ENCODE results near the gene SLC22A8. TPM values are rescaled to one million over a fixed set of nuclear protein-coding genes. Genes with fewer than 3 reads are reported as not detected.

The SLC22A8 gene
- total and polyA plus RNA-seq, 2 of the 13 experiments (the other 11 are each of a cell fraction or from before 2014, with no cell fraction given): 0.04 to 0.05 TPM

- TF ChIP-seq LBX2 (CRISPR knock-in tag; IDR thresholded peaks at IDR 0.05; ENCODE audit: borderline replicate concordance): no peak
- TF ChIP-seq ERF (CRISPR knock-in tag; IDR thresholded peaks at IDR 0.05): no peak
- TF ChIP-seq KAT8 (CRISPR knock-in tag; IDR thresholded peaks at IDR 0.05): no peak
- no peak for TF ChIP-seq RFXANK (CRISPR knock-in tag; IDR thresholded peaks at IDR 0.05)
- no peak for TF ChIP-seq ZNF12 (CRISPR knock-in tag; IDR thresholded peaks at IDR 0.05)
- no peak for TF ChIP-seq ZBTB40 (IDR thresholded peaks at IDR 0.05)
- TF ChIP-seq ZBTB40 (CRISPR knock-in tag; IDR thresholded peaks at IDR 0.05): no peak
- no peak for TF ChIP-seq NR2F6 (IDR thresholded peaks at IDR 0.05)
- no peak for TF ChIP-seq NR2F6 (CRISPR knock-in tag; IDR thresholded peaks at IDR 0.05)
- TF ChIP-seq HNRNPL (IDR thresholded peaks at IDR 0.05; ENCODE audit: low read depth, low read length): no peak
- no peak for TF ChIP-seq ZNF160 (CRISPR knock-in tag; IDR thresholded peaks at IDR 0.05)
- no peak for TF ChIP-seq ZNF142 (CRISPR knock-in tag; IDR thresholded peaks at IDR 0.05)
- TF ChIP-seq ATF2 (CRISPR knock-in tag; IDR thresholded peaks at IDR 0.05): no peak
- TF ChIP-seq GFI1 (CRISPR knock-in tag; IDR thresholded peaks at IDR 0.05; ENCODE audit: borderline replicate concordance): no peak
- TF ChIP-seq ZSCAN20 (CRISPR knock-in tag; IDR thresholded peaks at IDR 0.05; ENCODE audit: borderline replicate concordance): no peak
Observed at GRCh38 chr11:62959422-62959980, 56.1 kb downstream of the SLC22A8 start (continued).

All from HepG2 (cell line).